Testis (tissue), 2 donors: ENCODE data around the gene RASL10A.

ENCODE experiments used
- POLR2A ChIP-seq: fragments of 450-650 bp; IDR thresholded peaks from one replicate; pipeline ENCODE4 v1.6.1; 2017; ENCODE audit warnings: antibody characterized with exemption, mild to moderate bottlenecking, moderate library complexity
- TF ChIP-seq, protein P1 (sequence below), 3 experiments: fragments of 450-650 bp in 2 of 3; fragments of 200-600 bp in 1 of 3; sonication (generic) in 1 of 3; IDR thresholded peaks; one replicate each; pipeline ENCODE4 v1.5.1; 2016 to 2019; ENCODE audit warnings: antibody characterized with exemption in 3 of 3, mild to moderate bottlenecking in 2 of 3, moderate library complexity in 1 of 3

DNA sequence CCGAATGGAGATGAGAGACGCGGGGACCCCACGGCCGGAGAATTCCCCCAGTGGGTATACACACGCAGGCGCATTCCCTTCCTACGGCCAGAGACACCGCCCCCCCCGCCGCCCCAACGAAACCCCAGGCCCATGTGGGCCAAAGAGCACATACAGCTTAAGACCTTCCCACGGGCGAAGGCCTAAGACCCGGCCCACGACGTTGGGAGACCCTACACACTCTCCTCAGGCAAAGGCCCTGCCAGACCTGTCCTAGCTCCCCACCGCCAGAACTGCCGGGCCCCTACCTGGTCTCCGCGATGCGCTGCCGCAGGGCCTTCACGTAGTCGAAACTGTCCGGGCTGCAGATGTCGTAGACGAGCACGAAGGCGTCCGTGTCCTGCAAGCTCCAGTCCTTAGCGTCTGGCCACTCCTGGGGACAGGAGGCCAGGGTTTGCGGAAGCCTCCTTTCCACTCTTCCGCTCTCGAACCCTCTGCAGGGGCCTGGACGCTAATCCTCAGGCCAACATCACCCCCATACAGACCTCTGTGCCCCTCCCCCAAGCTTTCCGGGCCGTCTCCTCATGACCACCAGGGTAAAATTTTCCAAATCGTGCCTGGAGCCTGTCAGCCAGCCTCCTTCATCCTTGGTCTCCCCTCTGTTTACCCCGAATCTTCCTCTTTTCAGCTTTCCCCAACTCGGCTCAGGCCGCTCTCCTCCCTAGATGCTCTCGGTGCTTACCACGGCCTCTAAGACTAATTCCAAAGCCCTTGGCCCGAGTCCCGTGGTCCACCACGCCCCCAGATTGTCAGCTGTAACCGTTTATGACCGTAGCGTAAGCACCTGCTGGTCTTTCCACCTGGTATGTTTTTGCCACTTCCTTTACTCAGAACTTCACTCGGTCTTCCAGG, 1.7 kb downstream of the RASL10A start:
- TF ChIP-seq, protein P1, sequence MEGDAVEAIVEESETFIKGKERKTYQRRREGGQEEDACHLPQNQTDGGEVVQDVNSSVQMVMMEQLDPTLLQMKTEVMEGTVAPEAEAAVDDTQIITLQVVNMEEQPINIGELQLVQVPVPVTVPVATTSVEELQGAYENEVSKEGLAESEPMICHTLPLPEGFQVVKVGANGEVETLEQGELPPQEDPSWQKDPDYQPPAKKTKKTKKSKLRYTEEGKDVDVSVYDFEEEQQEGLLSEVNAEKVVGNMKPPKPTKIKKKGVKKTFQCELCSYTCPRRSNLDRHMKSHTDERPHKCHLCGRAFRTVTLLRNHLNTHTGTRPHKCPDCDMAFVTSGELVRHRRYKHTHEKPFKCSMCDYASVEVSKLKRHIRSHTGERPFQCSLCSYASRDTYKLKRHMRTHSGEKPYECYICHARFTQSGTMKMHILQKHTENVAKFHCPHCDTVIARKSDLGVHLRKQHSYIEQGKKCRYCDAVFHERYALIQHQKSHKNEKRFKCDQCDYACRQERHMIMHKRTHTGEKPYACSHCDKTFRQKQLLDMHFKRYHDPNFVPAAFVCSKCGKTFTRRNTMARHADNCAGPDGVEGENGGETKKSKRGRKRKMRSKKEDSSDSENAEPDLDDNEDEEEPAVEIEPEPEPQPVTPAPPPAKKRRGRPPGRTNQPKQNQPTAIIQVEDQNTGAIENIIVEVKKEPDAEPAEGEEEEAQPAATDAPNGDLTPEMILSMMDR (IDR thresholded peaks at IDR 0.05): no peak
- TF ChIP-seq POLR2A: no peak
